NCI-H1092 (cell line): ENCODE data around the gene COX11.
A peak's percentile ranks its signal among the peaks of the same experiment; 100 is the strongest.

Experiments
- DNase-seq: peaks from one replicate; lab custom pipeline; 2025; lab: John Stamatoyannopoulos, UW

Gene COX11

GRCh38 chr17:54968262-54968987 lies at the start of gene COX11, which contains the start of gene STXBP4:
TSS of gene COX11 (minus strand) at chr17:54968654. CDS start at chr17:54968646, 8 bp downstream.
TSS of gene STXBP4 (plus strand) at chr17:54968765. CDS start at chr17:54986220, 17,455 bp downstream.
- DNase-seq = peak; percentile 97

GRCh38 chr17:55005520-55005919 lies 37.1 kb upstream of the COX11 start:
- DNase-seq = no peak

- no peak for DNase-seq
These were observed 36.0 kb upstream of the COX11 start for GRCh38 chr17:55004484-55004883.

- no peak for DNase-seq
These were observed 34.0 kb upstream of the COX11 start for GRCh38 chr17:55002458-55002857.

- DNase-seq = no peak
These were observed 28.0 kb upstream of the COX11 start for GRCh38 chr17:54996441-54996840.

- DNase-seq = peak; percentile 26
These were observed 24.6 kb upstream of the COX11 start for GRCh38 chr17:54992797-54993639.

- no peak for DNase-seq
These were observed 23.1 kb upstream of the COX11 start for GRCh38 chr17:54991567-54991966.

GRCh38 chr17:54990118-54990517 lies 21.7 kb upstream of the COX11 start:
- DNase-seq = no peak

- DNase-seq = no peak
These were observed 17.0 kb upstream of the COX11 start for GRCh38 chr17:54985476-54985875.

GRCh38 chr17:54983260-54983659 lies 14.8 kb upstream of the COX11 start:
- DNase-seq = no peak

GRCh38 chr17:54982399-54982798 lies 13.9 kb upstream of the COX11 start:
- DNase-seq = no peak

- DNase-seq = no peak
These were observed 11.9 kb upstream of the COX11 start for GRCh38 chr17:54980375-54980774.

GRCh38 chr17:54979657-54980056 lies 11.2 kb upstream of the COX11 start:
- DNase-seq = no peak

- DNase-seq = no peak
These were observed 9.3 kb upstream of the COX11 start for GRCh38 chr17:54977744-54978143.

GRCh38 chr17:54976316-54976715 lies 7.9 kb upstream of the COX11 start:
- no peak for DNase-seq

GRCh38 chr17:54974759-54975158 lies 6.3 kb upstream of the COX11 start:
- no peak for DNase-seq

GRCh38 chr17:54972406-54973138 lies 4.1 kb upstream of the COX11 start:
- no peak for DNase-seq

- DNase-seq = no peak
These were observed 3.4 kb upstream of the COX11 start for GRCh38 chr17:54971901-54972300.

- DNase-seq = no peak
These were observed 2.7 kb upstream of the COX11 start for GRCh38 chr17:54971147-54971546.

GRCh38 chr17:54969658-54970572 lies 1.5 kb upstream of the COX11 start:
- no peak for DNase-seq

- DNase-seq = no peak
These were observed 506 bp upstream of the COX11 start for GRCh38 chr17:54968988-54969332.
